Activated T-helper 17 cell treated with anti-CD3 and anti-CD28 coated beads, Interleukin-2, amount 50 U/mL, for 72 hours (primary cell): ENCODE measurements around the gene SPACA5B. TPM values are rescaled to one million over a fixed set of nuclear protein-coding genes. Genes with fewer than 3 reads are reported as not detected.
"Not testable (repeated sequence)": the region's sequence is repeated elsewhere in the genome, so short reads cannot be mapped to it uniquely, and the experiment has no call there.

Experiments
- ATAC-seq: fragments of 150-1000 bp; cut with Tn5 transposase; replicated peaks from 2 replicates; pipeline ENCODE4 v1.10.0; 2021; ENCODE audit warnings: mild to moderate bottlenecking, moderate library complexity
- H3K27ac Mint-ChIP-seq: one replicate; pipeline ENCODE4 v1.8.0; 2022; ENCODE audit warnings: mixed read lengths
- H3K27me3 Mint-ChIP-seq: one replicate; pipeline ENCODE4 v1.8.0; 2022; ENCODE audit warnings: mixed read lengths
- H3K36me3 Mint-ChIP-seq: one replicate; pipeline ENCODE4 v1.8.0; 2022; ENCODE audit warnings: low read depth, mild to moderate bottlenecking, mixed read lengths
- H3K4me1 Mint-ChIP-seq: one replicate; pipeline ENCODE4 v1.8.0; 2022; ENCODE audit warnings: mixed read lengths
- H3K4me3 Mint-ChIP-seq: one replicate; pipeline ENCODE4 v1.8.0; 2022; ENCODE audit warnings: mild to moderate bottlenecking, mixed read lengths
- H3K9me3 Mint-ChIP-seq: one replicate; pipeline ENCODE4 v1.8.0; 2022; ENCODE audit warnings: mixed read lengths
- total RNA-seq, 2 donors: library from RNA; stranded (reverse); gene quantifications; one replicate each; pipeline ENCODE4 v1.2.3, GENCODE V29; 2022

The SPACA5B gene
- total RNA-seq, 2 donors from 2014 or later, result not detected

DNA sequence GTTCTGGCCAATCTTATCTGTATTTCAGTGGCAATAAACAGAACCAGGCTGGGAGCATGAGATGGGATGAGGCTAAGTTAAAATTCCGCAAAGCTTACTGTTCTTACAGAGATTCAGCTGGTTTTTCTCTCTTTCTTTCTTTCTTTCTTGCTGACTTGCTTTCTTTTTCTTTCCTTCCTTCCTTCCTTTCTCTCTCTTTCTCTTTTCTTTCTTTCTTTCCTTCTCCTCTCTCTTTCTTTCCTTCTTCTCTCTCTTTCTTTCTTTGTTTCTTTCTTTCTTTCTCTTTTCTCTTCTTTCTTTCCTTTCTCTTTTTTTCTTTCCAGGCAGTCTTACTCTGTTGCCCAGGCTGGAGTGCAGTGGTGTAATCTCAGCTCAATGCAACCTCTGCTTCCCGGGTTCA lies 24.4 kb downstream of the SPACA5B start:
- H3K36me3 Mint-ChIP-seq, result no peaks in the 10 kb centered on the region
- no peaks in the 10 kb centered on the region for H3K9me3 Mint-ChIP-seq
- no peak for ATAC-seq
- no peaks in the 10 kb centered on the region for H3K27me3 Mint-ChIP-seq
- no peak overlapping the region for H3K4me3 Mint-ChIP-seq
- no peak overlapping the region for H3K27ac Mint-ChIP-seq
- no peaks in the 10 kb centered on the region for H3K4me1 Mint-ChIP-seq

- Mint-ChIP-seq H3K4me3 (no peak overlapping the region), H3K27ac (no peak overlapping the region), H3K4me1 (no peaks in the 10 kb centered on the region), H3K36me3 (no peaks in the 10 kb centered on the region), H3K9me3 (no peaks in the 10 kb centered on the region), H3K27me3 (no peaks in the 10 kb centered on the region)
- ATAC-seq, result no peak
Measured at GRCh38 chrX:48156014-48156413, 25.6 kb downstream of the SPACA5B start.

DNA sequence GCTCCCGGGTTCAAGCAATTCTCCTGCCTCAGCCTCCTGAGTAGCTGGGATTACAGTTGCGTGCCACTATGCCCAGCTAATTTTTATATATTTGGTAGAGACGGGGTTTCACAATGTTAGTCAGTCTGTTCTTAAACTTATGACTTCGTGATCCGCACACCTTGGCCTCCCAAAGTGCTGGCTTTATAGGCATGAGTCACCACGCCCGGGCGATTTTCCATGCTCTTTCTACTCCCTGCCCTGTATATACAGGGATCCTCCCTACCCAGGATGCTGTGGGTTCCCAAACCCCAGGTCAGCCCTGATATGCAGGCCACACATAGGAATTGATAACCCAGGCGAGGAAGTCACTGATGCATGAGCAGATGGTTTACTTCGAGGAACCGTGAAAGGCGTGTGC lies 34.8 kb downstream of the SPACA5B start:
- Mint-ChIP-seq H3K4me1 (no peaks in the 10 kb centered on the region), H3K27ac (no peak overlapping the region), H3K36me3 (no peaks in the 10 kb centered on the region), H3K27me3 (no peaks in the 10 kb centered on the region), H3K4me3 (no peak overlapping the region), H3K9me3 (no peaks in the 10 kb centered on the region)
- ATAC-seq, result no peak

DNA sequence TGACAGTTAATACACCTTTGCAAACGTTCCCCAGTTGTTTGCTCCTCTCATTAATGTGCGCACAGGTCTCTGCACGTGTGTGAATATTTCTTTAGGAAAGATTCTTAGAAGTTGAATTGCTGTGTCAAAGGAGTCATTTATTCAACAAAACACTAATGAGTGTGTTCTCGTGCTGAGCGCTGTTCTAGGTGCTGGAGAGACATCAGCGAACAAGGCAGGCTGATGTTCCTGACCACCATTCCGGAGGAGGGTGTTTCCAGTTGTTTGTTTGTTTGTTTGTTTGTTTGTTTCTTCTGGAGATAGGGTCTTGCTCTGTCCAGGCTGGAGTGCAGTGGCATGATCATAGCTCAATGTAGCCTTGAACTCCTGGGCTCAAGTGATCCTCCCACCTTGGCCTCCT lies 35.9 kb downstream of the SPACA5B start:
- H3K36me3 Mint-ChIP-seq, H3K4me1 Mint-ChIP-seq, H3K4me3 Mint-ChIP-seq, H3K27ac Mint-ChIP-seq, H3K27me3 Mint-ChIP-seq, ATAC-seq, H3K9me3 Mint-ChIP-seq: not testable (repeated sequence)

- no peaks in the 10 kb centered on the region for H3K36me3 Mint-ChIP-seq
- no peaks in the 10 kb centered on the region for H3K9me3 Mint-ChIP-seq
- H3K4me1 Mint-ChIP-seq, result no peaks in the 10 kb centered on the region
- ATAC-seq, result no peak
- H3K27me3 Mint-ChIP-seq, result no peaks in the 10 kb centered on the region
- H3K4me3 Mint-ChIP-seq, result no peak overlapping the region
- H3K27ac Mint-ChIP-seq, result no peak overlapping the region
Measured at GRCh38 chrX:48179691-48180090, 49.3 kb downstream of the SPACA5B start.

DNA sequence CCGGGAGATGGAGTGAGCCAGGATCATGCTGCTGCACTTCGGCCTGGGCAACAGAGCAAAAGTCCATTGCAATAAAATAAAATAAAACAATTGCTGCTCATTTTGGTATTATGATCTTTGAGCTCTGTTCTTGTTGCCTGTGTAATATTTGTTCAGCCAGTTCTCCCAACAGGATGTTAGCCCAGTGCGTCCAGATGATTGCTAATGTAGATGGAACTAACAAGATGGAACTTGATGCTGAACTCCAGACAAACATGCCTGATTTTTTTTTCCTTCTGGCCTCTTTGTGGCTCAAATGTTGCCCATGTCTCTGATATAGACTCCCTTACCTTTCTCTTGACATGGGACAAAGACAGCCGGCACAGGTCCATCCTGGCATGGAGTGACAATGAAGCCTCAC lies 50.4 kb downstream of the SPACA5B start:
- Mint-ChIP-seq H3K4me3 (no peak overlapping the region), H3K27ac (no peak overlapping the region), H3K27me3 (peaks cover 4% of the 10 kb centered on the region), H3K9me3 (no peaks in the 10 kb centered on the region), H3K4me1 (no peaks in the 10 kb centered on the region), H3K36me3 (no peaks in the 10 kb centered on the region)
- ATAC-seq, result no peak

GRCh38 chrX:48181882-48182281 lies 51.5 kb downstream of the SPACA5B start:
- not testable (repeated sequence) for ATAC-seq, H3K36me3 Mint-ChIP-seq, H3K4me1 Mint-ChIP-seq, H3K27ac Mint-ChIP-seq, H3K9me3 Mint-ChIP-seq, H3K27me3 Mint-ChIP-seq, H3K4me3 Mint-ChIP-seq

Other genes starting within 250 kb of the SPACA5B start
- gene ZNF182, start 126.6 kb upstream of the SPACA5B start, total RNA-seq, result 10 to 100 TPM in 1 of 2 donors, 1 to 10 TPM in 1; 5.8 to 10.1 TPM
- gene SPACA5, start 123.6 kb upstream of the SPACA5B start, total RNA-seq, result not detected
- 1 to 10 TPM; 1.2 to 4.3 TPM for gene ZNF630, start 59.0 kb upstream of the SPACA5B start, total RNA-seq
- gene SSX5, start 66.2 kb downstream of the SPACA5B start, total RNA-seq, result not detected
- gene SSX1, start 124.8 kb downstream of the SPACA5B start, total RNA-seq, result not detected
- not detected for gene SSX3, start 226.1 kb downstream of the SPACA5B start, total RNA-seq